GM19397 (cell line): ENCODE data around the gene PRKCE.

ENCODE experiments used
- ATAC-seq: cut with Tn5 transposase; IDR thresholded peaks from one replicate; pipeline ENCODE4 v1.9.1; 2021; ENCODE audit warnings: mild to moderate bottlenecking, moderate library complexity; ENCODE audit not compliant: unreplicated experiment

Gene PRKCE

GRCh38 chr2:46087492-46087891 is 436.0 kb downstream of the PRKCE start:
- ATAC-seq: no peak

GRCh38 chr2:46091004-46091403 is 439.5 kb downstream of the PRKCE start:
- no peak for ATAC-seq

GRCh38 chr2:46091961-46092667 is 440.6 kb downstream of the PRKCE start:
- no peak for ATAC-seq

GRCh38 chr2:46094689-46095088 is 443.2 kb downstream of the PRKCE start:
- no peak for ATAC-seq

GRCh38 chr2:46095830-46096229 is 444.4 kb downstream of the PRKCE start:
- no peak for ATAC-seq

- no peak for ATAC-seq
Measured at GRCh38 chr2:46096260-46096659, 444.8 kb downstream of the PRKCE start.

- ATAC-seq: no peak
Measured at GRCh38 chr2:46097714-46098480, 446.4 kb downstream of the PRKCE start.

- no peak for ATAC-seq
Measured at GRCh38 chr2:46098621-46099062, 447.2 kb downstream of the PRKCE start.

GRCh38 chr2:46101557-46102220 is 450.2 kb downstream of the PRKCE start:
- no peak for ATAC-seq

- ATAC-seq: no peak
Measured at GRCh38 chr2:46106690-46107089, 455.2 kb downstream of the PRKCE start.

- no peak for ATAC-seq
Measured at GRCh38 chr2:46114996-46115395, 463.5 kb downstream of the PRKCE start.

- ATAC-seq: no peak
Measured at GRCh38 chr2:46116150-46116549, 464.7 kb downstream of the PRKCE start.

- ATAC-seq: no peak
Measured at GRCh38 chr2:46116553-46116991, 465.1 kb downstream of the PRKCE start.

GRCh38 chr2:46117379-46117778 is 465.9 kb downstream of the PRKCE start:
- ATAC-seq: no peak

- ATAC-seq: no peak
Measured at GRCh38 chr2:46117994-46118393, 466.5 kb downstream of the PRKCE start.

GRCh38 chr2:46118656-46119371 is 467.3 kb downstream of the PRKCE start:
- no peak for ATAC-seq

- ATAC-seq: no peak
Measured at GRCh38 chr2:46119453-46119852, 468.0 kb downstream of the PRKCE start.

- no peak for ATAC-seq
Measured at GRCh38 chr2:46120792-46121555, 469.5 kb downstream of the PRKCE start.

- ATAC-seq: no peak
Measured at GRCh38 chr2:46122318-46122976, 471.0 kb downstream of the PRKCE start.

- no peak for ATAC-seq
Measured at GRCh38 chr2:46123013-46123412, 471.5 kb downstream of the PRKCE start.
